OCI-LY3 (cell line): ENCODE measurements around the gene MBLAC2.

Source experiments
- CTCF ChIP-seq: fragments of 200-600, 300-600 bp; sonication (generic); IDR thresholded peaks from 2 replicates; pipeline ENCODE4 v1.5.1; 2014; ENCODE audit warnings: antibody characterized with exemption, low read length, low read depth
- EZH2phosphoT487 ChIP-seq: fragments of 200-600 bp; shearing (Covaris generic); IDR thresholded peaks from 2 replicates; pipeline ENCODE4 v1.6.1; 2018; ENCODE audit warnings: antibody characterized with exemption, mixed run types, low read depth

DNA sequence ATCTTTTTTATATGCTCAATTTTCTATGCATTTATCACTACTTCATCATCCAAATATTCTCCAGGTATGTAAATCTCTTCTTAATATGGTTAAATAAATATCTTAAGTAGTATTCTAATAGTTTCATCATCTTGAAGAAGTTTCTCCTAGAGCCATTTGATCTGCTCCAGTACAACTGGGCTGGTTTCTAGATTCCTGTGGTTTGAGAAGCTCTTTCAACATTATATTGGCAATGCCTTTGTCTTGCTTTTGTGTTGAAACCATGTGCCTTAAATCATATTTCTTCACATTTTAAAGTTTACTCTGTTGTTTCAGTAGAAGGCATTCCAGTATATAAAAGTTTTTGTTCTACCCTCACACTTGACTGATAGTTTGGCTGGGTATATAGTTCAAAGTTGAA, 27.6 kb downstream of the MBLAC2 start:
- TF ChIP-seq CTCF (no peak), EZH2phosphoT487 (no peak)
